LHCN-M2 (cell line): ENCODE results near the gene FAM216B. TPM values are rescaled to one million over a fixed set of nuclear protein-coding genes. Genes with fewer than 3 reads are reported as not detected.
"Not testable (repeated sequence)": the region's sequence is repeated elsewhere in the genome, so short reads cannot be mapped to it uniquely, and the experiment has no call there.

Source experiments
- DNase-seq: peaks from one replicate; pipeline ENCODE4 v3.0.0-alpha.2; 2012; ENCODE audit warnings: low read depth
- total RNA-seq: library from RNA; depleted of rRNA; stranded (reverse); fragments of >200 nt; gene quantifications from 2 replicates; pipeline ENCODE4 v1.2.3, GENCODE V29; 2014

The FAM216B gene
- total RNA-seq, 1 experiment from 2014 or later: not detected

DNA sequence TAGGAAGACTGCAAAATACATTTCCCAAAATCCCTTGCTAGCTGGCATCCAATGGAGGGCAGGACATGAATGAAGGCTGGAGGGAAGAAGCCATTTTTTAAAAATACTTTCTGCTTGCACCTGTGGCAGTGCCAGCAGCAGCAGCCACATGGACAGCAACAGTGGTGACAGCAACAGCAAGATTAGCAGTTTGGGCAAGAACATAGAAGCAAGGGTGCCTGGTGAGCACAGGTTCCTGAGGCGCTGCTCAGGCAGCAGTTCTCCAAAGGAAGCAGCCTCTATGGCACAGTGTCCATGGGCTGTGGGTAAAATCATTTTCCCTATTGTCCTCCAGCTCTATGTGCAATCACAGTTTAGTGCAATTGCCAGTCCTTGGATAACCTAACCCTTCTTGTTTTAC lies 1.3 kb upstream of the FAM216B start:
- DNase-seq: no peak

GRCh38 chr13:42786715-42787114 lies 5.3 kb downstream of the FAM216B start:
- no peak for DNase-seq

GRCh38 chr13:42788601-42789000 lies 7.2 kb downstream of the FAM216B start:
- no peak for DNase-seq

DNA sequence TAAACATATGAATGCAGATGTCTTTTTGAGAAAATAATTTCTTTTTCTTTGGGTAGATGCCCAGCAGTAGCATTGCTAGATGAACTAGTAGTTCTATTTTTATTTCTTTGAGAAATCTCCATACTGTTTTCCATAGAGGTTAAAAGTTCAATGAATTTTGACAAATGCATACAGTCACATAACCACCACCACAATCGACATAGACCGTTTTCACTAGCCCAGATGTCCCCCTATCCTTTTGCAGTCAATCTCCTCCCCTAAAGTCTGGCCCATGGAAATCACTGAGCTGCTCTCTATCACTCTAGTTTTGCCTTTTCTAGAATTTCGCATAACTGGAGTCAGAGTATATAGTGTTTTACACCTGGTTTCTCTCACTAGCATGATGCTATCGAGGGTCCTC lies 10.8 kb downstream of the FAM216B start:
- no peak for DNase-seq

- no peak for DNase-seq
Observed at GRCh38 chr13:42794577-42795275, 13.3 kb downstream of the FAM216B start.

DNA sequence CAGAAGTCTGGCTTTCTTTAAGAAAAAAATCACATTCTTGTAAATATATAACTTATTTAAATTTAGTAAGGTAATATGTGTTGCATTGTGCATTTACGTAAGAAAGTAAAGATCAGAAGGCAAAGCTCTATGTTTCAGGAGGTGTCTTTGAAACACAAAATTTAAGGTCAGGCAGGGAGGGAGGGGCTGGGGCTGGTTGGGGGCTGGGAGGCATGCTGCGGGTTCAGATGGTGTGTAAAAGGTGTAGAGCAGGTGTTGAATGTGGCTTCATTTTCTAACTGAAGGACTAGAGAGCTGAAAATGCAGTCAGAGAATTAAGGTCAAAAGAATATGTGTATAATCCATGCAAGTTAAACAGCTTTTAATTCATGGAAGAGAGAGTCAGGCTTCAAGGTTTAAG lies 14.3 kb downstream of the FAM216B start:
- DNase-seq: no peak

DNA sequence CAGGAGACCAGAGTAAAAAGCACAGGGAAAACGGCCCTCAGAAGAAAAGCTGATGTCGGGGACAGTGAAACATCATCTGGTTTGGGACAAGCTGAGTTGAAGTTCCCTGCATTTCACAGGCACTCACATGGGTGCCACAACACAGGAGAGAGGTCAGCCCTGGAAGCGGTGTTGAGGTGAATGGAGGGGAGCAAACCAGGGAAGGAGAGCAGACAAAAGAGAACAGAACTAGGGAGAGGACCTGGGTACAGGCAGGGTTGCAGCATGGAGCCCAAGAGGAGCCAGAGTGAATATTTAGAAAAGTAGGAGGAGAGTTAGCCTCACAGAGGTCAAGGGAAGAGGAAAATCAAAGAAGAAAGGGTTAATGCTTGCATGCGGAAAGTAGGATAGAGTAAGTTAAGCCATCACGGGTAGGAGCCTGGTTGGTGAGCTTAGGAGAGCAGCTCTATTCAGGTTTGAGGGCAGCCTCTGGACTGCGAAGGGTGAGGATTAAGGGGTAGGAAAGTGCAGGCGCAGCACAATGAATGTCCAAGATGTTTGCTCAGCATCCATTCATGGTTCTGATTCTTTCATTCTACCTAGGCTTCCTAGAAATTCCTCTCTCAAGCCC lies 15.5 kb downstream of the FAM216B start:
- no peak for DNase-seq

GRCh38 chr13:42798118-42798517 lies 16.7 kb downstream of the FAM216B start:
- DNase-seq: no peak

GRCh38 chr13:42800109-42800643 lies 18.8 kb downstream of the FAM216B start:
- DNase-seq: no peak

- no peak for DNase-seq
Observed at GRCh38 chr13:42803563-42804204, 22.3 kb downstream of the FAM216B start.

- DNase-seq: no peak
Observed at GRCh38 chr13:42804244-42804874, 23.0 kb downstream of the FAM216B start.

GRCh38 chr13:42807241-42807640 lies 25.9 kb downstream of the FAM216B start:
- DNase-seq: no peak

- peak; percentile 73 for DNase-seq
Observed at GRCh38 chr13:42807866-42808265, 26.5 kb downstream of the FAM216B start.

DNA sequence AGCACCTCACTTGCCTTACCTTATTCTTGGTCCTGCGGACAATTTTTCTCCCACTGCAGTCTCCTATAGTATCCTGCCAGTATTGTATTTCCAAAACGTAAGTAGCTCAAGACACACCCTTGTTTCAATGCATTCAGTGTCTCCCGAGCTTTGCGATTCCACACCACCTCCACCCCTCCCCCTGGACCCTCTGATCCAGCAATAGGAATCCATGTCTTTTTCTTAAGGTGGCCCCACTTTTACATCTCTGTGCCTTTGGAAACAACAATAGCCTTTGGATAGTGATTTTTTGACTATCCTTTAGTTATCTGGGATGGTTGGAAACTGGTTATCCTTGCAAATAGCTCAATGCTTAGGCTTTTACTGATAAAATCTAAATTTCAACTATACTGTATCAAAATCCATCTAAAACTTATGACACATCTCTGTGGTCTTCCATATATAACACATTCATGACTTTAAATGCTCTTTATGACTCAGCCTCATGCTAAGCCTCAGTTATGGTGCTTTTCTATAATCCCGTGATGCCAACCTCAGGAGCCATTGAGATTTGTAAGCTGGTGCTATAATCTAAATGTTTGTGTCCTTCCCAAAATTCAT lies 27.1 kb downstream of the FAM216B start:
- no peak for DNase-seq

GRCh38 chr13:42812316-42812715 lies 30.9 kb downstream of the FAM216B start:
- DNase-seq: no peak

DNA sequence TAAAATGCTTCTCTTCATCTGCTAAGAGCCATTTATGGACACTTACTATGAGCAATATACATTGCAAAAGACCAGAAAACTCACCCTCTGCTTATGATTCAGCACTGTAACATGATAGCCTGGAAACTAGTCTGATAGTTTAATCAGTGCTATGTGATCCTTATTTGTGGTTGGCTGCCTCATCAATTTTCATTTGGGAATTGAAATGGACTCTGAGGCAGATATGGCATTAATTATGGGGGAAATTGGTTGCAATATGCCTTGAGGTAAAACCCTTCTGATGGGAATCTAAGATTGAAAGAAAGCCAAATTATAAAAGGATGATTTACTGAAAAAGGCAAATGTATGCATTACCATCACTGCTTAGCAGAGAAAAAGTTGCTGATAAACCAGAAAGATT lies 33.5 kb downstream of the FAM216B start:
- DNase-seq: peak; percentile 83

- DNase-seq: no peak
Observed at GRCh38 chr13:42815681-42816080, 34.3 kb downstream of the FAM216B start.

DNA sequence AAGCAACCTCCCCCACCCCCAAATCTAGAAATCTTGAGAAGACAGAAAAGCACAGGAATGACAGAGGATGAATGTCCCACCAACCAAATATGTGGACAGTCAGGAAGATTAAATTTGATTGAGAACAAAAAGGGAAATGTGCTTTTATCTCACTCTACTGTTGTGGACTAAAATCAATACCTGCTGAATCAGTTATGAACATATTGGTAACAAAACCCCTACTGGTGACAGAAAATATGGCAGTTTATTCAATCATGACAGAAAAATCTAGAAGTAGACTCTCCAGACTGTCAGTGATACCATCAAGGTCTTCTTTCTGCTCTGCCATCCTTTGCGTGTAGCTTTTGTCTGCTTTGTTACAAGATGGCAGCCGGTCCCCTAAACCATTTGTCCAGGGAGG lies 35.2 kb downstream of the FAM216B start:
- DNase-seq: no peak

DNA sequence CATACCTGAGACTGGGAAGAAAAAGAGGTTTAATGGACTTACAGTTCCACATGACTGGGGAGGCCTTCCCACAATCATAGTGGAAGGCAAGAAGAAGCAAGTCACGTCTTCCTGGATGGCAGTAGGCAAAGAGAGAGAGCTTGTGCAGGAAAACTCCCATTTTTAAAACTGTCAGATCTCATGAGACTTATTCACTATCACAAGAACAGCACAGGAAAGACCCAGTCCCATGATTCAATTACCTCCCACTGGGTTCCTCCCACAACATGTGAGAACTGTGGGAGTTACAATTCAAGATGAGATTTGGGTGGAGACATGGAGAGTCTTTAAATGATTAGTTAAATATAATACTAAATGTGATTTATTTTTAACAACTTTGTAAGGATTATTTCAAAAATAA lies 38.3 kb downstream of the FAM216B start:
- DNase-seq: not testable (repeated sequence)

DNA sequence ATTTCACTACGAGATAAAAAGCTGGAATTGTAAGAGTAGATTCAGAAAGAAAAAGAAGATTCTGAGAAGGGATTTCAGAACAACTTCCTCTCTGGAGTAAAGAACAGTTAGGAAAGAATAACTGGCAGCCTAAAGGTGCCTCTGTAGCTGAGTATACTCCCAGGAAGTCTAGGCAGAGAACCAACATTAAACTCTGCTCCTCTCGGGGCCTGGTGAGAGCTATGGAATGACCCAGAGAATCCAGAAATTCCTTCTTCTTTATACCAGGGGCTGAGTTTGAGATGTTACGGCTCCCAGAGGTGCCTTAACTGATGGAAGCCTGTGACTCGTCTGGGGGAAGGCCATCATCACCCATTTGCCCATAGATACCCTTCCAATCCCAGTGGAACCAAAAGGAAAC lies 39.1 kb downstream of the FAM216B start:
- DNase-seq: no peak

DNA sequence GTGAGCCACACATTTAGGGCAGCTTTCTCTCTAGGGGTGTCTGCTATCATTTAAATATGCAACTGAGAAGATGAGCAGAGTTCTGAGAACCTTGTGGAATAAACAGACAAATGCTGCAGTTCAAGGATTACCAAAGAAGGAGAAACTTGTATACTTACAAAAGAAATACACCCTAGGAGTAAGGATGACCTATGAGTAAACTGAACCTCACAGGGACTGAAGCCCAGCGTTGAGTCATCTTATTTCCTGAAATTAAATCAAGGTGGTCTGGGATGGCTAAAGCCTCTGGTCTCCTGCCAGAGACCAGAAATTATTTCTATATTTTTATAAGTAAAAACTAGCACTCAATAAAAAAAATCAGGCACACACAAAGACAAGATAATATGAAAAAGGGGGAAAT lies 40.1 kb downstream of the FAM216B start:
- peak; percentile 77 for DNase-seq
